Trophoblast cell (in vitro differentiated cells and primary cell): ENCODE data around the gene TECPR1.

Source experiments
- DNase-seq, 2 donors: peaks; one replicate each; pipeline ENCODE4 v3.0.0-alpha.2; 2016
- H2AFZ ChIP-seq: 2 replicates; pipeline ENCODE4 v1.6.1; 2013; ENCODE audit warnings: low read length, moderate library complexity, mild to moderate bottlenecking; ENCODE audit not compliant: insufficient read depth, poor library complexity
- H2AK5ac ChIP-seq: 2 replicates; pipeline ENCODE4 v1.6.1; 2013; ENCODE audit warnings: mild to moderate bottlenecking, low read length
- H2BK120ac ChIP-seq: 2 replicates; pipeline ENCODE4 v1.6.1; 2013; ENCODE audit warnings: low read length, mild to moderate bottlenecking, moderate library complexity; ENCODE audit not compliant: insufficient read depth, poor library complexity
- H2BK12ac ChIP-seq: 2 replicates; pipeline ENCODE4 v1.6.1; 2013; ENCODE audit warnings: mild to moderate bottlenecking, low read length, moderate library complexity
- H2BK5ac ChIP-seq: 2 replicates; pipeline ENCODE4 v1.6.1; 2013; ENCODE audit warnings: low read length, low read depth, moderate library complexity, mild to moderate bottlenecking; ENCODE audit not compliant: poor library complexity
- H3K14ac ChIP-seq: 2 replicates; pipeline ENCODE4 v1.6.1; 2013; ENCODE audit warnings: mild to moderate bottlenecking, low read length
- H3K18ac ChIP-seq: 2 replicates; pipeline ENCODE4 v1.6.1; 2013; ENCODE audit warnings: mild to moderate bottlenecking, low read length
- H3K23ac ChIP-seq: 2 replicates; pipeline ENCODE4 v1.6.1; 2013; ENCODE audit warnings: low read length
- H3K27ac ChIP-seq: 2 replicates; pipeline ENCODE4 v1.5.1; 2013; ENCODE audit warnings: low read depth, mild to moderate bottlenecking, inconsistent platforms, low read length, moderate library complexity
- H3K27me3 ChIP-seq: 2 replicates; pipeline ENCODE4 v1.6.1; 2013; ENCODE audit warnings: inconsistent platforms, mild to moderate bottlenecking, low read length, moderate library complexity; ENCODE audit not compliant: insufficient read depth
- H3K36me3 ChIP-seq, 2 experiments: 1 replicate in 1 of 2; 2 replicates in 1 of 2; pipeline ENCODE4 v1.6.1; 2013; ENCODE audit warnings: low read length in 2 of 2, mild to moderate bottlenecking in 2 of 2, moderate library complexity in 1 of 2; ENCODE audit not compliant: insufficient read depth in 2 of 2, control insufficient read depth in 1 of 2
- H3K4ac ChIP-seq: 2 replicates; pipeline ENCODE4 v1.6.1; 2013; ENCODE audit warnings: low read depth, mild to moderate bottlenecking, low read length, moderate library complexity
- H3K4me1 ChIP-seq, 2 experiments: 1 replicate in 1 of 2; 2 replicates in 1 of 2; pipeline ENCODE4 v1.6.1; 2013; ENCODE audit warnings: low read length in 2 of 2, mild to moderate bottlenecking in 2 of 2, moderate library complexity in 1 of 2; ENCODE audit not compliant: insufficient read depth in 2 of 2, control insufficient read depth in 1 of 2
- H3K4me2 ChIP-seq: 2 replicates; pipeline ENCODE4 v1.6.1; 2013; ENCODE audit warnings: inconsistent platforms, mild to moderate bottlenecking, low read length, moderate library complexity
- H3K4me3 ChIP-seq: 2 replicates; pipeline ENCODE4 v1.5.1; 2013; ENCODE audit warnings: mild to moderate bottlenecking, low read depth, low read length, inconsistent platforms
- H3K79me1 ChIP-seq: one replicate; pipeline ENCODE4 v1.6.1; 2013; ENCODE audit warnings: low read length
- H3K79me2 ChIP-seq: 2 replicates; pipeline ENCODE4 v1.6.1; 2013; ENCODE audit warnings: low read length, mild to moderate bottlenecking; ENCODE audit not compliant: control insufficient read depth, insufficient read depth, poor library complexity
- H3K9ac ChIP-seq: 2 replicates; pipeline ENCODE4 v1.6.1; 2013; ENCODE audit warnings: mild to moderate bottlenecking, low read length
- H3K9me3 ChIP-seq: 2 replicates; pipeline ENCODE4 v1.6.1; 2013; ENCODE audit warnings: low read depth, mild to moderate bottlenecking, control low read depth, inconsistent platforms, low read length; ENCODE audit not compliant: insufficient read depth
- H4K12ac ChIP-seq: 2 replicates; pipeline ENCODE4 v1.6.1; 2013; ENCODE audit warnings: low read depth, mild to moderate bottlenecking, low read length, moderate library complexity
- H4K8ac ChIP-seq: 2 replicates; pipeline ENCODE4 v1.6.1; 2013; ENCODE audit warnings: low read depth, mild to moderate bottlenecking, low read length, moderate library complexity
- H4K91ac ChIP-seq: one replicate; pipeline ENCODE4 v1.6.1; 2013; ENCODE audit warnings: low read depth, mild to moderate bottlenecking, low read length, moderate library complexity
- WGBS: extraction: QIAGEN DNeasy Blood & Tissue Kit; methylation state at CpG from one replicate; pipeline ENCODE4 v1.1.7; 2013; ENCODE audit warnings: missing lambda C conversion rate; ENCODE audit not compliant: insufficient read length, insufficient coverage; ENCODE audit errors: extremely low coverage; 5-methylcytosine and 5-hydroxymethylcytosine counted together

TECPR1 gene

DNA sequence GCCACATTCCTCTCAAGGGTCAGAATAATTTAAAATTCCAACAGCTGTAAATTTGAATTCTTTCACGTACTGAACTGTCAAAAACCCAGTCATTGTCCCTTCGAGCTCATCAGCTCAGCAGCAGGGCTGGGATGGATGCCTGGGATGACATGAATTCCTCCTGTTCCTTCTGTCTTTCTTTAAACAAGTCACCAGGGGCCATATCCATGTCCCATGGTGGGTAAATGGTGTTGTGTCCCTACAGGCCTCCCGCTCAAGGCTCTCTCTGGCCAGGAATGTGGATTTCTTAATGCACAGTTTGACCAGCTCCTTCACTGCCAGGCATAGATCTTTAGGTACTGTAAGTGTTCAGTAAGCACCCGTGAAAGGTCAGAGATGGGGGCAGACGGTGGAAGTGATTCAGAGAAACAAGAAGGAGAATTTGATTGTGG lies 13.8 kb upstream of the TECPR1 start:
- Histone ChIP-seq H4K8ac (no peak overlapping the region), H3K79me1 (peaks cover 2% of the 10 kb centered on the region), H3K23ac (no peak overlapping the region), H2AK5ac (no peak overlapping the region), H3K18ac (no peak overlapping the region), H3K9ac (no peak overlapping the region), H4K91ac (no peak overlapping the region), H3K36me3 (peaks cover 6 to 10% of the 10 kb centered on the region in 2 experiments), H3K4me2 (no peak overlapping the region), H2BK120ac (no peak overlapping the region), H3K9me3 (peaks cover 5% of the 10 kb centered on the region), H3K79me2 (no peaks in the 10 kb centered on the region), H3K4ac (no peak overlapping the region), H2AFZ (no peak overlapping the region), H3K27ac (peak overlapping the region; percentile 84), H3K4me1 (peaks cover 2 to 5% of the 10 kb centered on the region in 2 experiments), H2BK12ac (no peak overlapping the region), H2BK5ac (no peak overlapping the region), H3K14ac (no peak overlapping the region), H3K27me3 (no peaks in the 10 kb centered on the region), H4K12ac (no peak overlapping the region), H3K4me3 (no peak overlapping the region)
- WGBS = no CpG with 5 or more reads among the region's 5 CpGs
- peak; percentile 97 to 98 for DNase-seq

DNA sequence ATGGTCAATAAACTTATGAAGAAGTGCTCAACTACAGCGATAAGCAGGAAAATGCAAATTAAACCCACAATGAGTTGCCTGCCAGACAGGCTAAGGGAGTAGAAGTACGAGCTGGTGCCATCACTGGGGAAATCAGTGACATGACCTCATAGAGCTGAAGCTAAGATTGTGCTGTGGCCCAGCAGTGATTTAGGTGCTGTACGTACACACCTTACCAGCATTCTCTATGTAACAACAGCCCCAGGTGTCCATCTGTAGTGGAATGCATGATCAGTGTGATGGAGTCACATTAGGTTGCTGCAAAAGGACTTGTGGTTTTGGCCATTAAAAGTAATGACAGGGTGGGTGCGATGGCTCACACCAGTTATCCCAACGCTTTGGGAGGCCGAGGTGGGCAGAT lies 5.7 kb upstream of the TECPR1 start:
- peaks cover 1 to 3% of the 10 kb centered on the region in 2 experiments for H3K4me1 ChIP-seq
- H4K12ac ChIP-seq = no peak overlapping the region
- H3K27ac ChIP-seq = no peak overlapping the region
- H3K4ac ChIP-seq = no peak overlapping the region
- no peak overlapping the region for H2BK12ac ChIP-seq
- no peaks in the 10 kb centered on the region for H3K79me2 ChIP-seq
- no peaks in the 10 kb centered on the region for H3K79me1 ChIP-seq
- no peak overlapping the region for H4K8ac ChIP-seq
- H2AFZ ChIP-seq = no peak overlapping the region
- H3K18ac ChIP-seq = no peak overlapping the region
- no CpG with 5 or more reads among the region's 6 CpGs for WGBS
- no peaks in the 10 kb centered on the region for H3K27me3 ChIP-seq
- H3K9ac ChIP-seq = no peak overlapping the region
- H2BK5ac ChIP-seq = no peak overlapping the region
- DNase-seq = peak; percentile 53 to 54
- H3K4me3 ChIP-seq = no peak overlapping the region
- H3K4me2 ChIP-seq = no peak overlapping the region
- H3K14ac ChIP-seq = no peak overlapping the region
- H3K36me3 ChIP-seq = peaks cover 10 to 11% of the 10 kb centered on the region in 2 experiments
- no peak overlapping the region for H2AK5ac ChIP-seq
- H3K23ac ChIP-seq = no peak overlapping the region
- no peak overlapping the region for H2BK120ac ChIP-seq
- H3K9me3 ChIP-seq = peaks cover 5% of the 10 kb centered on the region
- no peak overlapping the region for H4K91ac ChIP-seq

DNA sequence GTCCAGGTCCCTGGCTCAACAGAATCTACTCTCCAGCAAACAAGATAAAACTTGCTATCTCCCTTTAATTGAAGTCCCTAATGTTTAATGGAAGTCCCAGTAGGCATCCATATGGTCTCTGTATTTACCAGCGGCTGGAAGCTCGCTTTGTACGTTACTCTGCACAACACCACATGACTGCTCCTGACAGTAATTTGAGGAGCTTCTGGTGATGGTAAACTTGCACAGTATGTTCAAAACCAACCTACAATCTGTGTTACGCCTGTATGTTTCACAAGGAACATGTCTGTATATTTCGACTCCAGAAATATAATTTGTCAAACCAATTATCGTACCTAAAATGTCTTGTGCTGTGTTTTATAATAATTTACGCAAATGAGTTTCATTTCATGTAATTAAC lies 4.4 kb upstream of the TECPR1 start:
- H3K4ac ChIP-seq = no peak overlapping the region
- H2BK5ac ChIP-seq = no peak overlapping the region
- no peak overlapping the region for H2AFZ ChIP-seq
- H3K79me2 ChIP-seq = peaks cover 6% of the 10 kb centered on the region
- H4K12ac ChIP-seq = no peak overlapping the region
- WGBS = no CpG with 5 or more reads among the region's 7 CpGs
- H3K4me1 ChIP-seq = peaks cover 4 to 5% of the 10 kb centered on the region in 2 experiments
- H4K91ac ChIP-seq = no peak overlapping the region
- H3K79me1 ChIP-seq = peaks cover 6% of the 10 kb centered on the region
- no peak for DNase-seq
- no peak overlapping the region for H3K4me3 ChIP-seq
- no peak overlapping the region for H4K8ac ChIP-seq
- peaks cover 6 to 7% of the 10 kb centered on the region in 2 experiments for H3K36me3 ChIP-seq
- no peak overlapping the region for H3K4me2 ChIP-seq
- no peak overlapping the region for H3K14ac ChIP-seq
- H3K23ac ChIP-seq = no peak overlapping the region
- no peak overlapping the region for H3K27ac ChIP-seq
- no peak overlapping the region for H3K9ac ChIP-seq
- peaks cover 2% of the 10 kb centered on the region for H3K9me3 ChIP-seq
- no peaks in the 10 kb centered on the region for H3K27me3 ChIP-seq
- H2BK12ac ChIP-seq = no peak overlapping the region
- H2AK5ac ChIP-seq = no peak overlapping the region
- H2BK120ac ChIP-seq = no peak overlapping the region
- no peak overlapping the region for H3K18ac ChIP-seq

DNA sequence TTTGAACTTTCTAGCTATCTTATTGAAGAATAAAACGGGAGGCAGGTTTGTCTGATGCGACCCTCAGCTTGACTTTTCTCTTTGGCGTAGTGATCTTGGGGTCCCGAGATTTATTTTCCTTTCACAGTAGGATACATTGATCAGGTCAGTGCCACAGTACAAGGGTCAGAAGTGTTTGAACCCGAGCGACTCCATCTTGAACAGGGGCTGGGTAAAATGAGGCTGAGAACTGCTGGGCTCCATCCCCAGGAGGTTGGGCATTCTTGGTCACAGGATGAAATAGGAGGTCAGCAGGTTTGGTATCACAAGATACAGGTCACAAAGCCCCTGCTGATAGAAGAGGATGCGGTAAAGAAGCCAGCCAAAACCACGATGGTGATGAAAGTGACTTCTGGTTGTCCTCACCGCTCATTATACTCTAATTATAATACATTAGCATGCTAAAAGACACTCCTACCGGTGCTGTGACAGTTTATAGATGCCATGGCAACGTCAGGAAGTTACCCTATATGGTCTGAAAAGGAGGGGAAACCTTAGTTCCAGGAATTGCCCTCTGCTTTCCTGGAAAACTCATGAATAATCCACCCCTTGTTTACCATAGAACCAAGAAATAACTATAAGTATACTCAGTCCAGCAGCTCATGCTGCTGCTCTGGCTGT lies 3.0 kb upstream of the TECPR1 start:
- H3K4me1 ChIP-seq = peaks cover 5 to 9% of the 10 kb centered on the region in 2 experiments
- no peak overlapping the region for H3K18ac ChIP-seq
- DNase-seq = no peak

More for the DNA sequence above, 3.0 kb upstream of the TECPR1 start:
- H2AK5ac ChIP-seq = no peak overlapping the region
- H3K27ac ChIP-seq = no peak overlapping the region
- peaks cover 6% of the 10 kb centered on the region for H3K79me2 ChIP-seq
- peaks cover 6% of the 10 kb centered on the region for H3K79me1 ChIP-seq
- no peak overlapping the region for H3K4ac ChIP-seq
- H3K9me3 ChIP-seq = no peaks in the 10 kb centered on the region
- H3K14ac ChIP-seq = no peak overlapping the region
- no peak overlapping the region for H2BK120ac ChIP-seq
- H2BK12ac ChIP-seq = no peak overlapping the region
- no peak overlapping the region for H4K12ac ChIP-seq
- no peak overlapping the region for H3K4me3 ChIP-seq
- no peak overlapping the region for H2AFZ ChIP-seq
- peaks cover 3 to 4% of the 10 kb centered on the region in 2 experiments for H3K36me3 ChIP-seq
- H3K23ac ChIP-seq = no peak overlapping the region
- H4K8ac ChIP-seq = no peak overlapping the region
- H4K91ac ChIP-seq = no peak overlapping the region
- H3K4me2 ChIP-seq = no peak overlapping the region
- H2BK5ac ChIP-seq = no peak overlapping the region
- H3K27me3 ChIP-seq = no peaks in the 10 kb centered on the region
- H3K9ac ChIP-seq = no peak overlapping the region
- WGBS = no CpG with 5 or more reads among the region's 11 CpGs
